ENCODE measurements around the gene USP37. TPM values are rescaled to one million over a fixed set of nuclear protein-coding genes. Genes with fewer than 3 reads are reported as not detected.
"Not testable (repeated sequence)": the region's sequence is repeated elsewhere in the genome, so short reads cannot be mapped to it uniquely, and the experiment has no call there.

USP37 gene
- total and polyA plus RNA-seq, 4 experiments from 2014 or later = 8.5 to 29.1 (median 19.6) TPM

DNA sequence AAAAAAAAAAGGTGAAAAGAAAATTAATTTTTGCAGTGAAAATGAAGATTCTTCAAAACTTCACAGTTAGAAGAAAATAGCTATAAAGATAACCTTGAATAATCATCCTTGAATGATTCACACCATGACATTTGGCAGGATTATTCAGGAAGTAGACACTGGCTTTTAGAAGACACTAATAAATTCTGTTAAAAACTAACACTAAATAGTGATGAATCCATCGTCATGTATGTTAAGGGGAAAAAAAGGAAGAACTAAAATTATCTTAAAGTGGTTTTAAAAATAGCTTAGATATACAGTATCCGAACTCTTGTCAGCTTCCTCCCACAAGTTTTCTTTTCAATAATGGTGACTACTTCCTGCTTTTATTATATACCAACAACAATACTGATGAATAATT lies 10.2 kb downstream of the USP37 start:
- ChIA-PET POLR2A (ENCODE audit: partially characterized antibody) (no interaction called here), CTCF (ENCODE audit: partially characterized antibody) (no interaction called here)
- Histone ChIP-seq H3K9me3 (ENCODE audit: control insufficient read depth in 1 of 2, low read length in 2 of 2) (no peaks in the 10 kb centered on the region), H3K4me1 (ENCODE audit: insufficient read depth, low read length) (no peaks in the 10 kb centered on the region), H3K36me3 (ENCODE audit: insufficient read depth, low read length) (peaks cover 34% of the 10 kb centered on the region), H3K27me3 (ENCODE audit: insufficient read depth, low read length) (no peaks in the 10 kb centered on the region), H3K27ac (ENCODE audit: low read depth, low read length) (no peak overlapping the region), H3K4me3 (ENCODE audit: low read length in 2 of 2) (no peak overlapping the region)
- peaks cover 5 to 11% (median 9%) of the 10 kb centered on the region in 4 donors for H3K4me1 Mint-ChIP-seq
- H3K36me3 Mint-ChIP-seq = peaks cover 54 to 63% of the 10 kb centered on the region in 2 donors
- intact Hi-C loops (cut with micrococcal nuclease) = no loop called here
- peak overlapping the region in 2 of 7 donors; percentile 17 to 70 for H3K27ac Mint-ChIP-seq
- no peak for DNase-seq
- no peaks in the 10 kb centered on the region for H3K27me3 Mint-ChIP-seq
- H3K9me3 Mint-ChIP-seq = no peaks in the 10 kb centered on the region
- H3K4me3 Mint-ChIP-seq = no peak overlapping the region

DNA sequence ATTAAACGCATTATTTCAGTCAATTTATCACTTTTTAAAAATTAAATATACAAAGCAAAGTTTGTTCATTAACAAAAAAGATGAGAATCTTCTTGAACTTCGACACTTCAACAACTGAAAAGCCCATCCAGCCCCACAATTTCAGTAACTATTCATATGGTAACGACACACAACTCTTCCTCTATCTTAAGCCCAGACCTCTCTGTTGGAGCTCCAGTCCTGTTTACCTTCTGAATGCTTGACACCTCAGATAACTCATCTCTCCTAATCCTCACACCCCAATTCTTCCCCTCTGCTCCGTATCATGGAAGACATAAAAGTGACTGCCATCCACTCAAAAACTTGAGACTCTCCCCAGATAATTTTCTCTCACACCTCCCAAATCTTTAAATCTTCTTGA lies 12.6 kb downstream of the USP37 start:
- no peak overlapping the region for H3K4me3 ChIP-seq (ENCODE audit: low read length in 2 of 2)
- ChIA-PET CTCF (ENCODE audit: partially characterized antibody) (no interaction called here), POLR2A (ENCODE audit: partially characterized antibody) (no interaction called here)
- peaks cover 34% of the 10 kb centered on the region for H3K36me3 ChIP-seq (ENCODE audit: insufficient read depth, low read length)
- Mint-ChIP-seq H3K4me1 (peaks cover 4 to 8% (median 5%) of the 10 kb centered on the region in 4 donors), H3K27ac (peak overlapping the region in 2 of 7 donors; percentile 26 to 75), H3K36me3 (peaks cover 60 to 67% of the 10 kb centered on the region in 2 donors), H3K4me3 (no peak overlapping the region), H3K27me3 (no peaks in the 10 kb centered on the region), H3K9me3 (no peaks in the 10 kb centered on the region)
- no peak for DNase-seq
- no peaks in the 10 kb centered on the region for H3K4me1 ChIP-seq (ENCODE audit: insufficient read depth, low read length)
- H3K9me3 ChIP-seq (ENCODE audit: control insufficient read depth in 1 of 2, low read length in 2 of 2) = no peaks in the 10 kb centered on the region
- H3K27ac ChIP-seq (ENCODE audit: low read depth, low read length) = no peak overlapping the region
- no peaks in the 10 kb centered on the region for H3K27me3 ChIP-seq (ENCODE audit: insufficient read depth, low read length)
- intact Hi-C loops (cut with micrococcal nuclease) = no loop called here

DNA sequence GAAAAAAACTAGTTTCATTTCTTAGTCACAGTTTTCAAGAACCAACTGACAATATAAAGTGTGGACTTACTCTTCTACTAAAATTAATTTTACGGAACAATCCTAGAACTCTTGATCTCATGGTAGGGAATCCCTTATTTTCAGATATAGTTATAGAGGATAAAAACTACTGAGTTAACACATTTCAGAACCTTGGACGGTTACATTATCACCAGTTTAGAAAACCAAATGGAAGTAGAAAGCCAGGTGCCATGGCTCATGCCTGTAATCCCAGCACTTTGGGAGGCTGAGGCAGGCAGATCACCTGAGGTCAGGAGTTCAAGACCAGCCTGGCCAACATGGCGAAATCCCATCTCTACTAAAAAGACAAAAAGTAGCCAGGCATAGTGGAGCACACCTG lies 13.9 kb downstream of the USP37 start:
- H3K4me1 Mint-ChIP-seq; intact Hi-C loops (cut with micrococcal nuclease); DNase-seq; H3K4me3 ChIP-seq (ENCODE audit: low read length in 2 of 2); POLR2A ChIA-PET (ENCODE audit: partially characterized antibody); H3K4me1 ChIP-seq (ENCODE audit: insufficient read depth, low read length); H3K27ac Mint-ChIP-seq; H3K4me3 Mint-ChIP-seq; H3K27ac ChIP-seq (ENCODE audit: low read depth, low read length); H3K9me3 ChIP-seq (ENCODE audit: control insufficient read depth in 1 of 2, low read length in 2 of 2); H3K27me3 Mint-ChIP-seq; CTCF ChIA-PET (ENCODE audit: partially characterized antibody); H3K27me3 ChIP-seq (ENCODE audit: insufficient read depth, low read length); H3K9me3 Mint-ChIP-seq: not testable (repeated sequence)
- H3K36me3 ChIP-seq (ENCODE audit: insufficient read depth, low read length) = peaks cover 29% of the 10 kb centered on the region
- peaks cover 52 to 59% of the 10 kb centered on the region in 2 donors for H3K36me3 Mint-ChIP-seq

DNA sequence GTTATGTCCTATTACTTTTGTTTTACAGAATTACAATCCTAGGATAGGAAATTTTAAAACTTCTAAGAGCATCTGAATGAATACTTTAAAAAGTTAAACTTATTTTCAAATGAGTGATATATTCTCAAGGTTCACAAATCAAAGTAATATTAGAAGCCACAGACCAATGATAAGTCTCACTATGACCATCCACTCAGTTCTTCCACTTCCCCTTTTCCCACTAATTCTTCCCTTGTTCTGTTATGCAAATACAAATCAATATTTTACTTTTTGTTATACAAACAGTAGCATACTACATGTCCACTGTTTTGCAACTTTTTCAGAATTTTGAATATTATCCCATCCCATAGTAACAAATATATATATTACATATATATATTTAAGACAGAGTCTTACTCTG lies 20.2 kb downstream of the USP37 start:
- H3K36me3 ChIP-seq (ENCODE audit: insufficient read depth, low read length) = peaks cover 42% of the 10 kb centered on the region
- H3K36me3 Mint-ChIP-seq = peaks cover 56 to 70% of the 10 kb centered on the region in 2 donors
- H3K9me3 Mint-ChIP-seq = no peaks in the 10 kb centered on the region

DNA sequence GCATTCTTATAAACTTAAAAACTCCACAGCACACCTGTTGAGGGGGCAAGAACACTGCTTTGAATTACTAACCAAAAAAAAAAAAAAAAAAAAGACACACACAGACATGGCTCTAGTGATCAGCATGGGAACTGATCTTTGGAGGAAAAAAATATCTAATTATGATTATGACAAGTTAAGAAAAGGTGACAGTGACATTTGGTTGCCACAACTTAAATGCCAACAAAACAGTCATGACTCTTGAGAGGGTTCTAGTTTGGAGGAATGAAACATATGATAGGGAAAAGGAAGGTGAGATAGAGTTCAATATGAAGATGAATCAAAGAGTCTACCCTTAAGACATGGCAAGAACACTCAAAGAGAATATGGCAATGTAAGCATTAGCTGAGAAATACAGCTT lies 20.6 kb downstream of the USP37 start:
- intact Hi-C loops (cut with micrococcal nuclease) = no loop called here
- Histone ChIP-seq H3K36me3 (ENCODE audit: insufficient read depth, low read length) (peaks cover 44% of the 10 kb centered on the region), H3K27ac (ENCODE audit: low read depth, low read length) (no peak overlapping the region), H3K9me3 (ENCODE audit: control insufficient read depth in 1 of 2, low read length in 2 of 2) (no peaks in the 10 kb centered on the region), H3K27me3 (ENCODE audit: insufficient read depth, low read length) (no peaks in the 10 kb centered on the region), H3K4me3 (ENCODE audit: low read length in 2 of 2) (no peak overlapping the region), H3K4me1 (ENCODE audit: insufficient read depth, low read length) (no peaks in the 10 kb centered on the region)
- Mint-ChIP-seq H3K27ac (peak overlapping the region in 2 of 7 donors; percentile 32 to 37), H3K9me3 (no peaks in the 10 kb centered on the region), H3K36me3 (peaks cover 52 to 70% of the 10 kb centered on the region in 2 donors), H3K4me1 (no peaks in the 10 kb centered on the region), H3K27me3 (no peaks in the 10 kb centered on the region), H3K4me3 (no peak overlapping the region)
- ChIA-PET CTCF (ENCODE audit: partially characterized antibody) (no interaction called here), POLR2A (ENCODE audit: partially characterized antibody) (no interaction called here)
- no peak for DNase-seq

More for the DNA sequence above, 20.2 kb downstream of the USP37 start:
- H3K4me3 Mint-ChIP-seq = no peak overlapping the region
- H3K4me1 Mint-ChIP-seq = no peaks in the 10 kb centered on the region
- no peak overlapping the region for H3K27ac Mint-ChIP-seq
- Histone ChIP-seq H3K27me3 (ENCODE audit: insufficient read depth, low read length) (no peaks in the 10 kb centered on the region), H3K9me3 (ENCODE audit: control insufficient read depth in 1 of 2, low read length in 2 of 2) (no peaks in the 10 kb centered on the region), H3K4me3 (ENCODE audit: low read length in 2 of 2) (no peak overlapping the region), H3K27ac (ENCODE audit: low read depth, low read length) (no peak overlapping the region), H3K4me1 (ENCODE audit: insufficient read depth, low read length) (no peaks in the 10 kb centered on the region)
- ChIA-PET POLR2A (ENCODE audit: partially characterized antibody) (no interaction called here), CTCF (ENCODE audit: partially characterized antibody) (no interaction called here)
- intact Hi-C loops (cut with micrococcal nuclease) = no loop called here
- DNase-seq = no peak
- no peaks in the 10 kb centered on the region for H3K27me3 Mint-ChIP-seq

DNA sequence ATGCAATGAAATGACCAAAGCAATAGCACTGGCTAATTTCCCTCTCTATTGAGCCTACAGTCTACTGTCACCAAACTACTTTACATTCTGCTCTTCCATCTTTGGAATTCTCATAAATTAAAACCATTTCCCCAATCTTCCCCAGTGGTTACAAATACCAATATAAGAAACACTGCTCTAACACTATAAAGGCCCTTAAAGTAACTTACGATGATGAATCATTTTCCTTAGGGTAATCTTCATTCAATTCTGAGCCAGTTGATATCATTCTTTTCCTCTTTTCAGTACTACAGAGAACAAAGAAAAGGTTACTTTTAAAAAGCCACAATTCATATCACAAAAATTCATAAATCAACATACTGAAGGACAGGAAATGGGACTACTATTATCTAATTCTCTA lies 22.1 kb downstream of the USP37 start:
- Mint-ChIP-seq H3K36me3 (peaks cover 54 to 73% of the 10 kb centered on the region in 2 donors), H3K27ac (no peak overlapping the region), H3K27me3 (no peaks in the 10 kb centered on the region), H3K4me3 (no peak overlapping the region), H3K4me1 (peaks cover 0 to 2% (median 0%) of the 10 kb centered on the region in 4 donors), H3K9me3 (no peaks in the 10 kb centered on the region)
- ChIA-PET CTCF (ENCODE audit: partially characterized antibody) (no interaction called here), POLR2A (ENCODE audit: partially characterized antibody) (no interaction called here)
- intact Hi-C loops (cut with micrococcal nuclease) = no loop called here
- Histone ChIP-seq H3K4me1 (ENCODE audit: insufficient read depth, low read length) (no peaks in the 10 kb centered on the region), H3K4me3 (ENCODE audit: low read length in 2 of 2) (no peak overlapping the region), H3K27ac (ENCODE audit: low read depth, low read length) (no peak overlapping the region), H3K36me3 (ENCODE audit: insufficient read depth, low read length) (peaks cover 47% of the 10 kb centered on the region), H3K9me3 (ENCODE audit: control insufficient read depth in 1 of 2, low read length in 2 of 2) (no peaks in the 10 kb centered on the region), H3K27me3 (ENCODE audit: insufficient read depth, low read length) (no peaks in the 10 kb centered on the region)
- no peak for DNase-seq

DNA sequence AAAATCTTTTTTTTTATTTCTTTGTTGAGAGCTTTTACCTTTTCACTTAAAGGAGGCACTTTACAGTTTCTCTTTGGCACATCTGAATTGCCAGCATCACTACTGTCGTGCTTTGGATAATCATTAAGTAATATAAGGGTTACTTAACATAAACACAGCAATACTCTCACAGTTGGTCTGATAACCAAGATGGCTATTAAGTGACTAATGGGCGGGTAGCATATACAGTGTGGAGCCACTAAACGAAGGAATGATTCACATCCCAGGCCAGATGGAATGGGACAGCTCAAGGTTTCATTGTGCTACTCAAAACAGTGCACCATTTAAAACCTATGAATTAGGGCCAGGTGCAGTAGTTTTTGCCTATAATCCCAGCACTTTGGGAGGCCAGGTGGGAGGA lies 28.1 kb downstream of the USP37 start:
- Mint-ChIP-seq H3K9me3 (no peaks in the 10 kb centered on the region), H3K4me3 (no peak overlapping the region), H3K27me3 (no peaks in the 10 kb centered on the region), H3K36me3 (peaks cover 47 to 65% of the 10 kb centered on the region in 2 donors), H3K27ac (no peak overlapping the region), H3K4me1 (peaks cover 0 to 4% (median 2%) of the 10 kb centered on the region in 4 donors)
- H3K27me3 ChIP-seq (ENCODE audit: insufficient read depth, low read length) = no peaks in the 10 kb centered on the region
- no peak overlapping the region for H3K4me3 ChIP-seq (ENCODE audit: low read length in 2 of 2)
- H3K27ac ChIP-seq (ENCODE audit: low read depth, low read length) = no peak overlapping the region
- CTCF ChIA-PET (ENCODE audit: partially characterized antibody) = no interaction called here
- H3K9me3 ChIP-seq (ENCODE audit: control insufficient read depth in 1 of 2, low read length in 2 of 2) = no peaks in the 10 kb centered on the region
- DNase-seq = no peak
- intact Hi-C loops (cut with micrococcal nuclease) = no loop called here
- H3K36me3 ChIP-seq (ENCODE audit: insufficient read depth, low read length) = peaks cover 35% of the 10 kb centered on the region
- no peaks in the 10 kb centered on the region for H3K4me1 ChIP-seq (ENCODE audit: insufficient read depth, low read length)
- POLR2A ChIA-PET (ENCODE audit: partially characterized antibody) = no interaction called here
